IPS-20b (cell line): ENCODE results near the gene MICAL3.

Experiments used
- H3K27ac ChIP-seq: one replicate; pipeline ENCODE4 v1.5.1; 2013; ENCODE audit warnings: low read length
- H3K27me3 ChIP-seq: 2 replicates; pipeline ENCODE4 v1.6.1; 2013; ENCODE audit warnings: mild to moderate bottlenecking, low read length, inconsistent platforms; ENCODE audit not compliant: insufficient read depth
- H3K36me3 ChIP-seq: 2 replicates; pipeline ENCODE4 v1.6.1; 2013; ENCODE audit warnings: low read depth, mild to moderate bottlenecking, inconsistent platforms, low read length, moderate library complexity; ENCODE audit not compliant: insufficient read depth
- H3K4me1 ChIP-seq: 2 replicates; pipeline ENCODE4 v1.6.1; 2013; ENCODE audit warnings: mild to moderate bottlenecking, control low read depth, inconsistent platforms, low read length, moderate library complexity; ENCODE audit not compliant: insufficient read depth
- H3K4me3 ChIP-seq: 2 replicates; pipeline ENCODE4 v1.5.1; 2013; ENCODE audit warnings: mild to moderate bottlenecking, low read length, inconsistent platforms
- H3K9ac ChIP-seq: 2 replicates; pipeline ENCODE4 v1.6.1; 2013; ENCODE audit warnings: low read depth, mild to moderate bottlenecking, inconsistent platforms, low read length, moderate library complexity
- H3K9me3 ChIP-seq: 2 replicates; pipeline ENCODE4 v1.6.1; 2013; ENCODE audit warnings: mild to moderate bottlenecking, low read depth, low read length, inconsistent platforms; ENCODE audit not compliant: insufficient read depth

The MICAL3 gene

GRCh38 chr22:17817079-17817478 is 207.3 kb downstream of the MICAL3 start:
- H3K4me1 ChIP-seq, result no peaks in the 10 kb centered on the region
- no peaks in the 10 kb centered on the region for H3K27me3 ChIP-seq
- H3K4me3 ChIP-seq, result no peak overlapping the region
- no peaks in the 10 kb centered on the region for H3K9me3 ChIP-seq
- no peak overlapping the region for H3K9ac ChIP-seq
- H3K36me3 ChIP-seq, result peaks cover 5% of the 10 kb centered on the region; the same call in 1 of the 2 replicates
- H3K27ac ChIP-seq, result no peak overlapping the region

GRCh38 chr22:17816649-17817048 is 207.7 kb downstream of the MICAL3 start:
- Histone ChIP-seq H3K4me1 (no peaks in the 10 kb centered on the region), H3K4me3 (no peak overlapping the region), H3K27me3 (no peaks in the 10 kb centered on the region), H3K9me3 (no peaks in the 10 kb centered on the region), H3K9ac (no peak overlapping the region), H3K27ac (no peak overlapping the region), H3K36me3 (peaks cover 5% of the 10 kb centered on the region; the same call in 1 of the 2 replicates)

DNA sequence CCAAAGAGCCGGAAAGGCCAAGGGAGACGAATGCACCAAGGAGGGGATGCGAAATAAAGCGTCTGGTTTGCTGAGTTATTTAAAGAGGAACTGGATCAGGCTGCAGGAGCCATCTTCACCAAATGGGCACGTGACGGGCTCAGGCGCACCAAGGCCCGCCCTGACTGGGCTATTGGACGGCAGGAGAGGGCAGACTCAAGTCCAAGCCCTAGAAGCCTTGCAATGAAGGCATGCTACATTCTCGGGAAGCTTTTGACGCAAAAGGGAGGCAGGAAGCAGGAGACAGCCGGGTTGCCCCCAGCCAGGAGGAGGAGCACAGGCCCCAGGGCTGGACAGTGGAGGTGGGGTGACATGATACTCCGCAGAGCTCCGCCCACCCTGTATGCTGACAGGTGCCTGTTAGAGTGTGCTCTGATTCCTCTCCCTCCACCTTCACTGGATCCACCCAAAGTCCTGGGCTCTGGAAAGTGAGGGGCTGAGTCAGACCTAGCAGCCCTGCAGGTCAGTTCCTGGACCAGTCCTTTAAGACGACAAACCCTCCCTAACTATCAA is 208.6 kb downstream of the MICAL3 start:
- no peaks in the 10 kb centered on the region; the same call in 1 of the 2 replicates for H3K36me3 ChIP-seq
- H3K4me1 ChIP-seq, result no peaks in the 10 kb centered on the region
- no peak overlapping the region for H3K27ac ChIP-seq
- H3K9me3 ChIP-seq, result no peaks in the 10 kb centered on the region
- H3K9ac ChIP-seq, result no peak overlapping the region
- H3K4me3 ChIP-seq, result no peak overlapping the region
- H3K27me3 ChIP-seq, result no peaks in the 10 kb centered on the region

DNA sequence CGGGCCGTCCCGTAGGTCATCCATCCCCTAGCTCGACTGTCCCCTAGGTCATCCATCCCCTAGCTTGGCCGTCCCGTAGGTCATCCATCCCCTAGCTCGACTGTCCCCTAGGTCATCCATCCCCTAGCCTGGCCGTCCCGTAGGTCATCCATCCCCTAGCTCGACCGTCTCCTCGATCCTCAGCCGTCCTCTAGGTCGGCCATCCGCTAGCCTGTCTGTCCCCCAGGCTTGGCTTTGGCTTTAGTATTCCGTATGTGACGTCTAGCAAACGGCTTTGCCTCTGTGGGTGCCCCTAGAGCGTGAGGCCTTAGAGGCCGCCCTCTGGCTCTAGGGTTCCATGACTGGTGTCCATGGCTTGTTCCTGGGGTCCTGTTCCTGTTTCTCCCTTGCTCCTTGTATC is 209.5 kb downstream of the MICAL3 start:
- H3K27ac ChIP-seq, result no peak overlapping the region
- H3K9ac ChIP-seq, result no peak overlapping the region
- H3K36me3 ChIP-seq, result peaks cover 3% of the 10 kb centered on the region
- no peak overlapping the region for H3K4me3 ChIP-seq
- H3K9me3 ChIP-seq, result no peaks in the 10 kb centered on the region
- no peaks in the 10 kb centered on the region for H3K4me1 ChIP-seq
- no peaks in the 10 kb centered on the region for H3K27me3 ChIP-seq

- Histone ChIP-seq H3K27me3 (no peaks in the 10 kb centered on the region), H3K9ac (no peak overlapping the region), H3K9me3 (no peaks in the 10 kb centered on the region), H3K27ac (no peak overlapping the region), H3K4me1 (no peaks in the 10 kb centered on the region), H3K4me3 (no peak overlapping the region), H3K36me3 (peaks cover 5% of the 10 kb centered on the region)
These were observed 210.3 kb downstream of the MICAL3 start for GRCh38 chr22:17814084-17814483.

GRCh38 chr22:17811119-17811518 is 213.2 kb downstream of the MICAL3 start:
- Histone ChIP-seq H3K36me3 (peaks cover 24% of the 10 kb centered on the region), H3K4me3 (no peak overlapping the region), H3K9ac (no peak overlapping the region), H3K27me3 (no peaks in the 10 kb centered on the region), H3K4me1 (no peaks in the 10 kb centered on the region), H3K27ac (no peak overlapping the region), H3K9me3 (no peaks in the 10 kb centered on the region)

DNA sequence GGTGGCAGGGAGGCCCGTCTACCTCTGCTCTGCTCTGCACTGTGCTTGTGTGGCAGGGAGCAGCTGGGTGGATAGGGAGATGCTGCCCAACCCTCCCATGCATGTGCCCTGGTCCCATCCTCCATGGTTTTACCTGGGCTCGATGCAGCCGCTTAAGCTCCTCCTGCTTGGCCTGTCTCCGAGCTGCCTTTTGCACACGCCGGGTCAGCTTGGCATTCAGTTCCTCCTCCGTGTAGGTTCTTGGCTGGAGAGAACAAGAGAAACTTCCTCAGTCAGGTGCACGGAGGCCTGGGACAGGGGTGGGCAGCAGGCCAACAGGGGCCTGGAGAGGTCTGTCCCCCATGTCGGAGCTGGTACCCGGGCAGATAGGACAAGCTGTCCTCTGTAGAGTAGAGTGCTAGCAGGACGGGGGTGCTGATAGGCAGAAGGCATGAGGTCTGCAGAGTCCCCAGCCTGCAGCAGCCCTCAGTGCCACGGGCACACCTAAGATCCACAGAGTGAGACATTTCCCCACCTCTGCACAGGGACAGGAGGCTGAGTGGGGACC is 213.7 kb downstream of the MICAL3 start:
- H3K9me3 ChIP-seq, result no peaks in the 10 kb centered on the region
- H3K9ac ChIP-seq, result no peak overlapping the region
- no peak overlapping the region for H3K27ac ChIP-seq
- H3K36me3 ChIP-seq, result peaks cover 27% of the 10 kb centered on the region
- H3K27me3 ChIP-seq, result no peaks in the 10 kb centered on the region
- no peaks in the 10 kb centered on the region for H3K4me1 ChIP-seq
- H3K4me3 ChIP-seq, result no peak overlapping the region

DNA sequence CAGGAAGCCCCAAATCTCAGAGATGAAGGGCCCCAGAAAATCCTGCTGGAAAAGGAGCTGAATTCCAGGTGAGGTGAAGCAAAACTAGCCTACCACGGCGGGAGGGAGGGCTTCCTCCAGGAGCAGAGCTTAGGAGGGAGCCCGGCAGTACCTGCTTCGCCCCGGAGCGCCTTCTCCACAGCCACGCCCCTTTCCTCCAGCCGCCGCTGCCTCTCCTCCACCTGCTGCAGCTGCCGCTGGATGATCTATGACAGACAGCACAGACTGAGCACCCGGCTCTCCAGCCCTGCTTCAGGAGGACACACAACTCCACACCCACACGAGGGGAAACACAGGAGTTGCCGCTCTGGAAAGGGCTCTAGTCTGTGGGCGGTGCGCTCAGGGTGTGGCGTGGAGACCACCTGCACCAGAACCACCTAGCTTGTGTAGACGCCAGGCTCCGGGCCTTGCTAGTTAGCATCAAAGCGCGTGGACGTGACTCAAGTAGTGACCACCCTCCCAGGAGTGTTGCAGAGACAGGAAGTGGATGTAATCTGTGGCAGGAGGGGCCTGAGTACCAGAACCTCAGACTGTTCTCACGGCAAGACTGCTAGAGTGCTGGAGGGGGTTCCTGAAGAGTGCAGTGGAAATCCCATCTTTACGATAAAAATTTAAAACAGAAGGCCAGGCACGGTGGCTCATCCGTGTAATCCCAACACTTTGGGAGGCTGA is 215.5 kb downstream of the MICAL3 start:
- H3K27ac ChIP-seq, result no peak overlapping the region
- no peaks in the 10 kb centered on the region for H3K9me3 ChIP-seq
- H3K36me3 ChIP-seq, result peaks cover 27% of the 10 kb centered on the region
- peaks cover 2% of the 10 kb centered on the region; the same call in 1 of the 2 replicates for H3K4me1 ChIP-seq
- no peak overlapping the region for H3K9ac ChIP-seq
- no peaks in the 10 kb centered on the region for H3K27me3 ChIP-seq
- no peak overlapping the region for H3K4me3 ChIP-seq

DNA sequence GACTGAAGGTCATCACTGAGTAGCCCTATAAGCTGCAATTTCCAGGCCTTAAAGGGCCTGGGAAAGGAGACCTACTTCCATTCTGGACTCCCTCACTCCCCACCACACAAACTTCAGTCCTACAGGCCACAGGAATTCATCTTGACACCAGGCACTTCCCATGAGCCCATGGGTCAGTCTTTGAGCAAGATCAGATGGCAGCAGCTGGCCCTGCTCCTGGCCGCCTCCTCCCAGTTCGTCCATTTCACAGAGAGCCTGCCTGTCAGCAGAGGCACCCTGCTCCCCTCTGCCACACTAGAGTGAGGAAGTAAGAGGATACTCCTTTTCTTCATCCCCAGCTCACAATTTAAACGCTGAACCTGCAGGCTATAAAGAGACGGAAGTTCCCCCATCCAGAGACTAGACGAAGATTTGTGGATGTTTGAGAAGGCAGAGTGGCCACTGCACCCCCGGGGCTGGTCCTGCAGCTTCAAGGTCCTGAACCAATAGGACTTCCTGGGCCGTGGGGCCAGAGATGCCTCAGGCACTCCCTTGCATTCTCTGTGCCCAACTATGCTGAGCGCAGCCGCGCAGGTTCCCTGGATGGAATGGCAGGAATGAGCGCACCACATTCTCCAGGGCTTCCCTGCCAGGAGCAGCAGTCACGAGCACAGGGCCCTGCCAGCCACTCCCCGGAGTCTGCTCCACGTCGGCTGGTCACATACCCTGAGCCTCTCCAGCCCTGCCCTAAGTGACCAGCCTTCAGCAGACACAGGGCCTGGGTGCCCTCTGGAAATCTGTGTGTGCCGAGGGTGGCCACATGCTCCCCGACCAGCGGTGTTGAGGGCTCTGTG is 216.6 kb downstream of the MICAL3 start:
- Histone ChIP-seq H3K4me1 (peaks cover 2% of the 10 kb centered on the region; the same call in 1 of the 2 replicates), H3K9ac (no peak overlapping the region), H3K4me3 (no peak overlapping the region), H3K9me3 (no peaks in the 10 kb centered on the region), H3K27ac (no peak overlapping the region), H3K36me3 (peaks cover 27% of the 10 kb centered on the region), H3K27me3 (no peaks in the 10 kb centered on the region)

DNA sequence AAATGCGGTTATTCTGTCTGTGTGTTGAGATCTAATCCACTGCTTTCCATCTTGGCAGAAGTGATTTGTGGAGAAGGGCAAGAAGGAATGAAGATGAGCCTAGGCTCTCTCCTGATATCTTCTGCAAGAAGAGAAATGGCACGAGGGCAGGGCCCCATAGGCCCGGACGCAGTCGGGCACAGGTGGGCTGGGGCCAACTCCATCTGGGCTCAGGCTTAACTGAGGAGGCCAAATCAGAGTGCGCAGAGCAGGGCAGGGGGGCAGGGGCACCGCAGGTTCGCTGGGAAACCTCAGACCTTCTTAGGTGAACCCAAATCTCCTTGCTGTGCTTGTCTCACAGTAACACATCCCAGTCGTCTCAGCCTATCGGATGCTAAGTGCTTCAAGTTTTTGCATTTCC is 217.3 kb downstream of the MICAL3 start:
- peaks cover 27% of the 10 kb centered on the region for H3K36me3 ChIP-seq
- peaks cover 2% of the 10 kb centered on the region; the same call in 1 of the 2 replicates for H3K4me1 ChIP-seq
- H3K4me3 ChIP-seq, result no peak overlapping the region
- no peaks in the 10 kb centered on the region for H3K9me3 ChIP-seq
- H3K27ac ChIP-seq, result no peak overlapping the region
- H3K27me3 ChIP-seq, result no peaks in the 10 kb centered on the region
- H3K9ac ChIP-seq, result no peak overlapping the region

DNA sequence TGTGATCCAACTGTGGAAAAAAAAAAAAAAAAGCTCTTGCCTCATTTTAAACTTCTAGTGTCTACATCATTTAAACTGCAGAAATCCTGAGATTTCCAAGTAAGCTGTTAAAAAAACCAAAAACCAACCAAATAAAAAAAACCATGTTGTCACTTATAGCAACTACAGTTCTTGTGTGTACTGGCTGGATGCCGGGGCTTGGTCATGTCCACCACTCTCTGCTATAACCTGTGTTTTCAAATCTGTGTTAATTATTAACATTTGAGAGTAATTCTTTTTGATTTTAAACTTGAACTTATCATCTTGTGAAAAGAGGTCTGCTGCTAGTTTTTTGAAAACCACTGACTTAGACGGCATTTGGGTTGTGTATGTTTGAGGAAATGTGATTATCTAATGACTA is 217.9 kb downstream of the MICAL3 start:
- Histone ChIP-seq H3K9ac (no peak overlapping the region), H3K36me3 (peaks cover 27% of the 10 kb centered on the region), H3K27me3 (no peaks in the 10 kb centered on the region), H3K9me3 (no peaks in the 10 kb centered on the region), H3K27ac (no peak overlapping the region), H3K4me3 (no peak overlapping the region), H3K4me1 (peaks cover 2% of the 10 kb centered on the region; the same call in 1 of the 2 replicates)
